Stimulated activated CD4-positive, alpha-beta T cell treated with anti-CD3 and anti-CD28 coated beads, Interleukin-12 subunit alpha, Interleukin-12 subunit beta, amount 100 ng/mL, for 24 hours (primary cell): Measurements from ENCODE around the gene AMBP.

Experiments used
- DNase-seq, 2 experiments: peaks; one replicate each; pipeline ENCODE4 v3.0.0-alpha.2; 2020; ENCODE audit warnings: low read depth in 2 of 2

Gene AMBP

DNA sequence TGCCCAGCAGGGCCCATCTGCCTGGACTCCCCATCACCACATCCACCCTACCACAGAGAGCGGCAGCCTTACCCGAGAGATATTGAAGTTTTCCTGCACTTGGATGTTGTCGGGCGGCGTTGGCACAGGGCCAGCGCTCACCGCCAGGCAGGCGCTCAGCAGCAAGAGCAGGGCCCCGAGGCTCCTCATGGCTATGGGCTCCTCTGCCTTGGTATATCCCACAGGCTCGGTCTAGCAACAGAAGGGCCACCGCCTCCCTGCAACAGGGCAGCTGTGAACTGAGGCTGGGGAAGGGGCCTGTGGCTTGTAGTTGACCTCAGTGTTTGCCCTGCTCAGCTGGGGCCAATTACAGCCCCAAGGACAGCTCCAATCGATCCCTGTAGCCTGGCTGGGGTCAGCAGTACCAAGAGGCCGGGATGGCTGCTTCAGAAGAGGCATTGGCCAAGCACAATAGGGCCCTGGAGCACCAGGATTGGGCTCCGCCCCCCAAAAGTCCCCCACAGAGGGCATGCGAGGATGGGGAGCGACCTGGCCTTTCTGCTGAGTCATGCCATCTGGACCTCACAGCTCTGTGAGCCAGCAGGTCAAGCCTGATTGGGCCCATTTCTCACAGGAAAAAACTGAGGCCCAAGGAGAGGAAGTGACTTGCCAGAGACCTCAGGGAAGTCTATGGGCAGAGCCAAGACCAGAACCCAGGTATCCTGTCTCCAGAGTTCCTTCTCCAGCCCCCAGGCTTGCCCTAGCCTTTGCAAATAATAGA is at the start of gene AMBP:
Gene AMBP (minus strand): TSS at position 280 of the 760 bp plus-strand sequence. CDS start 91 bp downstream, at position 189.
- DNase-seq = no peak

DNA sequence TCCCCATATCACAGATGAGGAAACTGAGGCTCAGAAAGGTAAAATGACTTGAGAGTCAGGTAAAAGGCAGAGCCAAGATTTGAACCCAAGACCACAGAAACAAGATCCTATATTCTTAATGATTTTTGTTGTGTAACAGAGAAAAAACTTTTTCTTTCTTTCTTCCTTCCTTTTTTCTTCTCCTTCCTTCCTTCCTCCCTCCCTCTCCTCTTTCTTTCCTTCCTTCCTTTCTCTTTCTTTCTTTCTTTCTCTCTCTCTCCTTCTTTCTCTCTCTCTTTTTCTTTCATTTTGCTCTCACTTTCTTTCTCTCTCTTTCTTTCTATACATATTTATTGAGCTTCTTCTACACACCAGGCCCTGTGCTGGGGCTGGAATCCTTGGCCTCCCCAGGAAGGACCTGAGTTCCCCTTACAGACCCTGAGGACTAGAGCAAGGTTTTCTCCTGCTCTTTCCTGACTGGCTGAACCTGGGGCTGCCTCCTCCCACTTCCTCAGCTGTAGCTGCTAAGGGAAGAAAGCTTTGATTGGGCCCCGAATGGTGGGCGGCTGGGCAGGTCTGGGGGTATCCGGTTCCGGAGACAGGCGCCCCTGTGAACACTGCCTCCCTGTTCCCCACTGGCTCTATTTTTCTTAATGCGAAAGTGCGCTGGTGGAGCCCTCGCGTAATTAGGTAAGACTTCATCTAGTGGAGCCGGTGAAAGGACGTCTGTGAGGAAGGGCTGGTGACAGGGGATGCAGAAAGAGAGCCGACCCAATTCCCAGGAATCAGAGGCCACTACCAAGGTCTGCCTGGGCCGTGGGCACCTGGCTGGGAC is 48.4 kb upstream of the AMBP start:
- no peak for DNase-seq

DNA sequence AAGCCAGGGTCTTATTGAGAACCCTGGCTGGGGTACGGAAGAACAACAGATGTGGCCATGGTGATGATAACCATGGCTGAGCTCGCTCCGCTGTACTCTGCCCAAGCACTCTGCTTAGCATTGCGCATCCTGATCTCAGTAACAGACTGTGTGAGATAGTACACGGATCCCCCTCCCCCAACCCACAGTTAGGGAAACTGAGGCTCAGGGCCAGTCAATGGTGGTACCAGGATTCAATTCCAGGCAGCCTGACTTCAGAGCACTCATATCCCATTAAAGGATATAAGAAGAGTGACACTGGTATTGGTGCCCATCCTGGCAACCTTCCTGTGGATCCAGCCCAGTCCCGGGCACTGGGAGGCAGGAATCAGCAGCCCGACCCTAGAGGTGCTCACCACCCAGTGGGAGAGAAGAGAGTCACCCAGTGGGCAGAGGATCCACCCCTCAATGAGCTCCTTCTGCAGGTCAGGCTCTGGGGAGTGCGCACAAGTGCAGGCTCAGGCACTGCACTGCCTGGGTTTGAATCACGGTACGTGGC is 47.4 kb upstream of the AMBP start:
- no peak for DNase-seq

DNA sequence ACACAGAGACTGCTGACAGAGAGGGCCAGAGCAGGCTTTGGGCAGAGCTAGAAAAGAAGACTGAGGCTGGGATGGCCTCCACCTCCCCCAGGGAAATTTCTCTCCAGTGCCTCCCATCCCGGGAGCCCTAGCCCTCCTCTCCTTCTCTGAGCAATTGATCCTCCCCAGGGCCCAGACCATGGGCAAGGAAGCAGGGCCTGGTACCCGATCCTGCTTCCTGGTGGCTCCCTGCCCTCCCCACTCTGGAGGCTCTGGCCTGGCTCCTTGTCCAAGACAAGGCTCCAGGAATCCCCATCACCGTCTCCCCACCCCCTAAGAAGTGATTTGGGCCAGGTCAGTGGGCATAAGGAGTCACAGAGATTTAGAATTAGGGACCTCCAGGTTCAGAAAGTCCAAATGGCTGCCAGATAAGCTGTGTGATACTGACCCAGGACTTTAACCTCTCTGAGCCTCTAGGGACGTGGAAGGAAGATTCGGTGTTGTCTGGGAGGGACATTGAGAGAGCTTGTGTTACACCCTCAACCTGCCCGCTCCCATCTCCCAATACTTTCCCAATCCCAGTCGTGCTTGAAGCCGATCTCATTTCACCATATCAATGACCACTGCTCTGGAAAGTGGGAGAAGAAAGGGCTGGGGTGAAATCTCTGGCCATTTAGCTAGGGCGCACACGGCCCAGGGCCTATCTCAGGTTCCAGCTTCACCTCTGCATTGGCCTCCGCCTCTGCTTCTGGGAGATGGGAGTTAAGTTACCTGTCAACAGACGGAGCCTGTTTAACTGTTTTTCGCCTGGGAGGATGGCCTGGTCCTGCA is 46.8 kb upstream of the AMBP start:
- DNase-seq = no peak

DNA sequence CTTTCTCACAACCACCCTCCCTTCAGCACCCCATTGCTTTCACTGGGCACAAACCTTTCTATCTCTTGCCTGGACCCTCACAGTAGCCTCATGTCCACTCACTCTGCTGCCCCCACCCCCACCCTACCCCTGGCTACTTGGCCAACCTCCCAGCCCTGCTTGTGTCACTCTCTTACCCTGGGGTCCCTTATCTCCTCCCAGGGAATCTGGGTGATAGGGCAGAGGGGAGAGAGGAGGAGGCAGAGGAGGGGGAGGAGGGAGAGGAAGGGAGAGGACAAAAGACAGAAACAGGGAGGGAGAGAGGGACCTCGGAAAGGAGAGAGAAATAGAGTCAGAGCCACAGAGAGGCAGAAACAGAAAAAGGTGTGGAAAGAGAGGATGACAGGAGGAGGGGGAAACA is 46.0 kb upstream of the AMBP start:
- no peak for DNase-seq

DNA sequence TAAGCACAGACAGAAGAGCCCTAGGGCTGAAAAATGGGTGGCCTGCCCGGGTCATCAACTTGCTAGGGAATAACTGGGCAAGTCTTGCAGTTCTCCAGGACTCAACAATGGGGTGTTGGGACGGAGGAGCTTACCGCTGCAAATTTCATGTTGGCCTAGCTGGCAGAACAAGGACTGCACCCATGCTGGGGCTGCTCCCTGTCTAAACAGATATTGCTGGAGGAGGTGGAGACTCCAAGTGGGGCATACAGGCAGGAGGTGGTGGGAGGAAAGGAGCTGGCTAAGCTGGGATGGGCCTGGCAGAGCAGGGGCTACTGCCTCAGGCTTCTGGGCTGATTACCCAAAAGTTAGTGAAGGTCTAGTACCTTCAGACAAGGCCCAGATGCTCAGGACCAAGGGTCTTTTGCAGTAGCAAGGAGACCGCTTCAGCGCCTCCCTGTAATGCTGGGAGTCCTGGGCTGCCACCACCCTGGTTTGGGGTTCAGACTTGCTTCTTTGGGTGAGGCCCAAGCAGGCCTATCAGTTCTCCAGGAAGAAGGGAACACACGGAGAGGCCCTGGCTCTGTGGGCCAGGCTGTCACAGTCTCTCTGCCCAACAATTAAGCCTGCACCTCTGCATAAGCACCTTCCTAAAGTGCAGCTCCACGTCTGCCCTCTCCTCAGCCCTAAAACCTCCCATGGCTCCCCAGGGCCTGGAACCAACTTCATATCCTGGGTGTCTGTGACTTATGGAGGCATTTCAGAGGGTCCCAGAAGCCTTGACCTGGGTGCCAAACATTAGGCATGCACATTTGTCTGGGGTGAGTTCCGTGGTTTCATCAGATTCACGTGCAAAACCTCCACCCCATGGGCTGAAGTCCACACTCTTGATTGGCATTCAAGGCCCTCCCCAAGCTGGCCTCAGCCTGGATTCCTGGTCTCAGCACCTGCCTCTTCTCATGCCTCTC is 45.2 kb upstream of the AMBP start:
- no peak for DNase-seq

DNA sequence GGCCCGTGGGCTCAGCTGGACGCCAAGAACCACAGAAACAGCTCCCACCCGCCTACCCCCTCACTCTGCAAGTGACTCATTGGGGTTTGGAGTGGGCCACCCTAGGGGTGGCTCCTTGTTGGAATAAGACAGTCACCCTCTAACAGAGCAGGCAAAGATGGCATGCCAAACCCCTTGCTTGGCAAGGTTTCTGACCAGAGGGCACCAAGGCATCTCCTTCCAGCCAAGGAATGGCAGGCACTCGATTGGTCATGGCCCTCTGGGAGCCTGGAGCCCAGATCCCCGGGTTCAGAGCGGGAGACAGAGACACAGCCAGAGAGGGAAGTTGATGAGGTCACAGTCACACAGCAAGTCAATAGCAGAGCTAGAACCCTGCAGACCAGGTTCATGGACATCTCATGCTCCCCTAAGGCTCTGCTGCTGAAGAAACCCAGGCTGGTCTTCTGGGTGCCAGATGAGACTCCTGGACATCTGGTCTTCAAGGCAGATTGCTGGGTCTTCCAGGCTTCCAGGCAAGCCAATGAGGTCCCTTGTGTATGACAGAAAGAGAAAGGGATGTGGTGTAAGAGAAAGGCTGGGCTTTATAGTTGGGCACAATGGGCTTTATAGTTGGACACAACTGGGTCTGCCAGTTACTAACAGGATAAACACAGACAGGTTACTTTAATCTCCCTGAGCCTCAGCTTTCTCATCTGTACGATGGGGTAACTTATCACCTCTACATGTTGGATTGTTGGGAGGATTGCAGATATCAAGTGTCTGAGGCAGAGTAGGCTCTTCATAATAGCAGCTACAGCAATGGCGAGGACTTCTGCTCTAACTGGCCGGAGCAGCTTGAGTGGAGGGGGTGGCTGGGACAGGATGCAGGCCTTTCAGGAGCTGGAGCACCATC is 44.3 kb upstream of the AMBP start:
- DNase-seq = no peak

DNA sequence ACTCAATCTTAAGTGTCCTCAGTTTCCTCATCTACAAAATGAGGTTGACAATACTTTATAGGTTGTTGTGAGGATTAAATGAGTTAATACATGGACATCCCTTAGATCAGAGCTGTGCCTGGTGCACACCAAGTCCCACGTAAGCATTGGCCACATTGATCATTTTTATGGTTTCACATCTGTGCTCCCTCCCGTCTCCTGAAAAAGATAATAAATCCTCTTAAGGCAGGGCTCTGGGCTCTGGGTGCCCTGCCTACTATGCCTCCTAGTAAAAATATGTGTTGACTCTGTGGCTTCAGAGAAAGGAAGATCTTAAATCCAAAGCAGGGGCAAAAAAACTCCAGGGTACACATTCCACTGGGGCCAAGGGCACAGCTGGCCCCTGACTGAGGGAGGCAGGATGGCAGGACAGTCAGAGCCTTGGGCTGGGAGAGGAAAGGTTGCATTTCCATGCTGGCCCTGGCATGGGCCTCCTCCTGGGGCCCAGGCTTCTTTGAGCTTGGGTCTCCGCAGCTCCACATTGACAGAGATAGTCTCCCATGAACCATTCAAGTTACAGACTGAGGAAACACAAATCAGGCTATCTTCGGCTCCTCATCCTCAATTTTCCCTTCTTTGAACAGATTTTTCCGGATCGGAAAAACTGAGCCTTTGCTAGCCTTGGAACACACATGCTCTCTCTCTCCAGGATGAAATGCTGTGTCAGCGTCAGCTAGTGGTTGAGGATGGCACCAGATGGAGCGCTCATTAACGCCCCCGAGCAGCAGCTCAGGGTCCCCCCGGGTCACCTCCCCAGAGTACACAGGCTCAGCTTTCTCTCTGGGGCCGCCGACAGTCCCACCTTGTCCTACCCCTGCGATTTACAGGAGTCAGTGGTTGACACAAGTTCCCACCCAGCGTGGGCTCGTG is 43.4 kb upstream of the AMBP start:
- no peak for DNase-seq

DNA sequence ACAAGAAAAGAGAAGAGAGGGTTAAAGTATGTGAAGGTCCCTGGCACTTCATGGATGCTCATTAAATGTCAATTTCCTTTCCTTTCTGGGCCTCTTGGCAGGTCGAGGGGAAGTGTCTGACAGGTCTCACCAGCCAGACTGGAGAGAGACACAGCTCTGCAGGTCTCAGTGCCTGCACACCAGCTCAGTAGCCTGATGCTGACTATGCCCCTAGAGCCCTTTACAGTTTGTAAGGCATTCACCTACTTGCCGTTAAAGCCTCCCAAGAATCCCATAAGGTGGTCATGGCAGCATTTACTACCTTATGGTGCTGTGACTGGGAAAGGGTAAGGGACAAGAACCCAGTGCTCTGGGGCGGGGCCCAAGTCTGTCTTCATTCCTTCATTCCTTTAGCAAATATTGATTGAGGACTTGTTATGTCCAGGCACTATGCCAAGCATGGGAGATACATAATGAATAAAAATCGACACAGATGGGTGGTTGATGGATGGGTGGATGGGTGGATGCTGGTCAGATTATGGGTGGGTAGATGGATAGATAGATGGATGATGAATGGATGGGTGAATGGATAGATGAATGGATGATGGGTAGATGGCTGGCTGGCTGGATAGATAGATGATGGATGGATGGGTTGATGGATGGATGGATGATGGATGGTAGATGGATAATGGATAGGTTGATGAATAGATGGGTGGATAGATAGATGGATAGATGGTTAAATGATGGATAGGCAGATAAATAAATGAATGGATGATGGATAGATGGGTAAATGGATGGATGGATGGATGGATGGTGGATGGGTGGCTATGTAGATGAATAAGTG is 42.3 kb upstream of the AMBP start:
- DNase-seq = no peak

DNA sequence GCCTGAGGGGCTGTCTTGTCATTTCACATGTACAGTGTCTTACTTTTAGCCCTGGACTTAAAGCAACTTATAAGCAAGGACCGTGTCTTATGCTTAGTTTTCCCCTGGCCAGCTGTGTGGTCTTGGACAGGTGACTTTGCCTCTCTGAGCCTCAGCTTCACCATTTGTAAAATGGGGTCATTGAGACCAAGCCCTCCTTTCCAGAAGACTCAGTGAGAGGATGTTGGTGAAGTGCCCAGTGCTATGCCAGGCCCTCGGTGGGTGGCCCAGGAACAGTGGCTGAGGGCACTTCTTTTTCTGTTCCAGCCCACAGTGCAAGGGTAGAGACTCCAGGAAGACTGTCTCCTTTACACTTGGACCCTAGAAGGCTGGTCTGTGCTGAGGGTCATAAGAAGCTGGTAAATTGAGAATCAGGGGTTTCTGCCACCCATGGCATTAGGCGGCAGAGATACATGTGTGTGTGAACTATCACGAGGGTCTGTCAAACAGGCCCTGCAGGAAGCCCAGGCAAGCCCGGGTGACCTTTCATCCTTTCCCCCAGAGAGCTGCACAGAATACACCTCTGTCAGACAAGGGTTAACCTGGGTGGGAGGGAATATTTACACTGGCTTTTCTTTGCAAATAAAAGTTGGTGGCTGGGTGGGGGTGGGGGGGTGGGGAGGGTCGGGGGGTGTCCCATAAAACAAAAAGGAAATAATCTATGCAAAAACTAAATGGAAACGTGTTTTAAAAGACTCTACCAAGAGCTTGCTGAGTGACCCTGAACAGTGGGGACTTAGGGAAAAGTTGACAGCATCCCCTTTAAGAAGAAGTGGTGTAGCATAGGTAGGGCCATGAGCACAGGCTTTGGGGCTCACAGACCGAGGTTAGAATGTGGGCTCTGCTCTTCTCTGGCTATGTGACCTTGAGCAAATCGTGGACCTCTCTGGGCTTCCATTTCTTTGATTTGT is 41.4 kb upstream of the AMBP start:
- no peak for DNase-seq

DNA sequence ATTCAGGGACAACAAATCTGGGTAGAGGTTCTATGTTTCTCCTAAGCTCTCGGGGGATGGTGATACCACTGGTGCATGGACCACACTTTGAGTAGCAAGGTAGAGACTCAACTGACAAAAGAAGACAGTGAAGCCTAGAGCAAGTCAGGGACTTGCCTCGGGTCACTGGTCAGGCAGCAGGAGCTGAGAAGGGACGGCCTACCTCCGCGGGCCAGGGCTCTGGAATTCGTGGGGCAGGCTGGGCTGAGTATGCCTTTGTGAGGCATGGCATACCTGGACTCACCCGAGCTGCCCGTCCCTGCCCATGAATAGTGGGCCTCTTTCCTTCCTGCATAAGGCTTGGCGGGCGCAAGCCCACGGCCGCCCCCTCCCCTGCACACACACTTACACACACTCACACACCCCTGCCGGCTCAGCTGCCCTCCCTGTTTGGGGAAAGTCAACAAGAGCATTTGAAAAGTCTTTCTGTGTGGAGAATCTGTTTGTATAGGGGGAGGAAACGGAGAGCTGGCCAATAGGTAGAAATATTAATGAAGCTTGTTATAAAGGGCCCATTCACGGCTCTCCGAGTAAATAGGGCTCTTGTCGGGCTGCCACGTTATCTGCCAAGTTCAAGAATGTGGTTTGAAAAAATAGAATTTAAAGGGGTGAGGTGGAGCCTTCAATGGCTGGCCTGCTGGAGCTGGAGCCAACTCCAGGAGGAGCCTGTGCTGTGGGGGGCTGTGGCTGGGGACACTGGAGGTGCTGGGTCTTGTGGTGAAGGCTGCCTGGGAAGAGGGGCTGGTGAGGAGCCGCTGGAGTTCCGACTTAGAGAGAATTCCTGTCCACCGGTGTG is 40.1 kb upstream of the AMBP start:
- DNase-seq = no peak

DNA sequence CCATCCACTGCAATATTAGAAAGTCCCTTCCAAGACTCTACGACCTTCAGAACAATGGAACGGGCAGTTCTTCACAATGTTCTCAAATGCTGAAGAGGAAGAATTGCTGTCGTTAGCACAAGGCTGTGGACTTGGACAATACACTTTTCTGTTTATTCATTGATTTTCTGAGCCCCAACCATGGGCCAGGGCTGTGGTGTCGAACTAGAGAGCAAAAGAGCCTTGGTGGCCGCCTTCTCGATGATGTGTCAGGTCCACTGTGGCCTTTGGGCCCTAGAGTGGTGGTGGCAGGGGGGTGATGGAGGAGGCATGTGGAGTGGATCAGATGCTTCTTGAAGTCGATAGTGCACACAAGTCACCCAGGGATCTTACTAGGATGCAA is 39.5 kb upstream of the AMBP start:
- DNase-seq = no peak

DNA sequence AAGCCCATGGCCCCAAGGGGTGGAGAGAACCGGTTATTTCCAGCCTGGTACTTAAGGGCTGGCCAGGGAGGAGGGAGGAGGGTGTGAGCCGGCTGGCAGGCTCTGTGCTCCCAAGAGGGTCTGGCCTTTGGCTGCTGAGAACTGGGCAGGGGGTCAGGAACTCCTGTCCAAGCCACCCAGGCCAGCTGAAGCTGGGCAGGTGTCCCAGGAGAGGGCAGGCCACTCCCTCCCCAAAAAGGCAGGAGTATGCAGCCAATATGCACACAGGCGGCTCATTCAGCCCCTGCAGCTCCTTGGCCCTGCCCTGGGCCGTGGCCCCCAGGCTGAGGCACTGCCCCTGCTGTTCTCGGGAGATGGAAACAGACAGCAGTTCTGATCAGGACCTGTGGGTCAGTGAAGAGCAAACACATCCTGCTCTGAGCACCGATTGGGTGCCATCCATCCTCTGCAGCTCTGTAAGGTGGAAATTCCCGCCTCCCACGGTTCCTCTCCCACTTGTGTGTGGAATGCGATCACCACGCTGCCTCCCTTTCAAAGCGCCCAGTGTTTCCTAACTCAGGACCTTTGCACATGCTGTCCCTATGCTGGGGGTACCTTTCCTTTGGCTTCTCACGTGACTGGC is 38.1 kb upstream of the AMBP start:
- no peak for DNase-seq

DNA sequence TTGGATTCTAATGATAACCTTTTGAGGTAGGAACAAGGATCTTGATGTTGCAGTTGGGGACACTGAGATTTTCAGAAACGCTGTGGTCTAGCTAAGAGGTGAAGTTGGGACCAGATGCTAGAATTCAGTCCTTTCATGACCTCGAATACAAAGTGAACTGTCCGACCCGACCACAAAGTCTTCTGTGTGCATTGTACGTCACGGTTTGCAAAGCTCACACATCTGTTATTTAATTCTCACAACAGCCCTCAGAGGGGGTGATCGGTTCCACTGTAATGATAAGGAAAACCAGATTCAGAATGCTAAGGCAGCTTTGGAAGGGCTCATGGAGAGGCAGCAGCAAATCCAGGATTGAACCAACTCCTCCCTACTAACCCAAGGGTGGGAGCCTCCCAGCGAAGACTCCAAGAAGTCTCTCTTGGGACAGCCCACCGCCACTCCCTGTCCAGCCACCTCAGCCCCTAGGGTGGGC is 37.6 kb upstream of the AMBP start:
- no peak for DNase-seq

DNA sequence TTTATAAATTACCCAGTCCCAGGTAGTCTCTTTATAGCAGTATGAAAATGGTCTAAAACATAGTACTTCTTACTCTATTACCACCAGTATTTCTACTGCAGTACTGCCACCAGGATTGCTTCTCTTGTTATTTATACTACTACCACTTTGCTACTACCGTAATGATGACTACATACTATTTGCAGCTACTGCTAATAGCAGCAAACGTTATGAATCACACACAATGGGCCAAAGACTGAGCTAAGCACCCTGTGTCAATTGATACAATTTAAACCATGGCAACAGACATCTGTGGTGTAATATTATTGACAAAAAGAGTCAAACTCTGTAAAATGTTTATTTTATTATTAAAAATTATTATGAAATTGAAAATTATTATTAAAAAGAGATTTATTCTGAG is 36.3 kb upstream of the AMBP start:
- no peak for DNase-seq
